ENCODE results near the gene RABGAP1.

DNA sequence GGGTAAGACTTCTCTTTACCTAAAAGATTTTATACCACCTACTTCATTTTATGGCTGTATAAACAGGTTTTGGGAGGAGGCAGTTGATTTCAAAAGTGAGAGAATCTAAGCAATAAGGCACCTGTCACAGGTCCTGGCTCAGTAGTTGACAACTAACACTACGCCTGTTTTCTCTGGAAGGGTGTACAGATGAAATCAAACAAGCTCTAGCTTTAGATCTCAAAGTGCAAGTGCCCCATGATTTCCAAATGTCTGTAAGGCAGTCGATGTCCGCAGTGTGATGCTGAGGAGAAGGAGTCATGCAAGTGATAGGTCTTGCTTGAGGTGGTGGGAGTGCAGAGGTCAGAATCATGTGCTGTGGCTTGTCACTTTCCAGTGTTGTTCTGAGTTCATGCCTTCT, 158.7 kb downstream of the RABGAP1 start:
- TF ChIP-seq, protein P1, sequence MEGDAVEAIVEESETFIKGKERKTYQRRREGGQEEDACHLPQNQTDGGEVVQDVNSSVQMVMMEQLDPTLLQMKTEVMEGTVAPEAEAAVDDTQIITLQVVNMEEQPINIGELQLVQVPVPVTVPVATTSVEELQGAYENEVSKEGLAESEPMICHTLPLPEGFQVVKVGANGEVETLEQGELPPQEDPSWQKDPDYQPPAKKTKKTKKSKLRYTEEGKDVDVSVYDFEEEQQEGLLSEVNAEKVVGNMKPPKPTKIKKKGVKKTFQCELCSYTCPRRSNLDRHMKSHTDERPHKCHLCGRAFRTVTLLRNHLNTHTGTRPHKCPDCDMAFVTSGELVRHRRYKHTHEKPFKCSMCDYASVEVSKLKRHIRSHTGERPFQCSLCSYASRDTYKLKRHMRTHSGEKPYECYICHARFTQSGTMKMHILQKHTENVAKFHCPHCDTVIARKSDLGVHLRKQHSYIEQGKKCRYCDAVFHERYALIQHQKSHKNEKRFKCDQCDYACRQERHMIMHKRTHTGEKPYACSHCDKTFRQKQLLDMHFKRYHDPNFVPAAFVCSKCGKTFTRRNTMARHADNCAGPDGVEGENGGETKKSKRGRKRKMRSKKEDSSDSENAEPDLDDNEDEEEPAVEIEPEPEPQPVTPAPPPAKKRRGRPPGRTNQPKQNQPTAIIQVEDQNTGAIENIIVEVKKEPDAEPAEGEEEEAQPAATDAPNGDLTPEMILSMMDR (IDR thresholded peaks at IDR 0.05; ENCODE audit: insufficient read depth, low read length): no peak
- no peak for TF ChIP-seq POLR2AphosphoS5 (IDR thresholded peaks at IDR 0.05; ENCODE audit: low read depth)

Data from HL-60 (cell line).